Mesendoderm (in vitro differentiated cells): ENCODE measurements around the gene CYB5A.
"Not testable (repeated sequence)": the region's sequence is repeated elsewhere in the genome, so short reads cannot be mapped to it uniquely, and the experiment has no call there.

Experiments
- DNase-seq: peaks from one replicate; pipeline ENCODE4 v3.0.0; 2013
- H2AK5ac ChIP-seq: 2 replicates; pipeline ENCODE4 v1.6.1; 2013; ENCODE audit warnings: low read length, inconsistent platforms
- H2BK120ac ChIP-seq: 2 replicates; pipeline ENCODE4 v1.6.1; 2013; ENCODE audit warnings: low read depth, mild to moderate bottlenecking, low read length, moderate library complexity, mixed read lengths
- H2BK15ac ChIP-seq: replicated peaks from 2 replicates; pipeline ENCODE4 v1.6.1; 2013; ENCODE audit warnings: low read depth, mild to moderate bottlenecking, moderate library complexity
- H2BK5ac ChIP-seq: 2 replicates; pipeline ENCODE4 v1.6.1; 2013; ENCODE audit warnings: low read length, inconsistent platforms
- H3K18ac ChIP-seq: 2 replicates; pipeline ENCODE4 v1.6.1; 2013; ENCODE audit warnings: mild to moderate bottlenecking, low read length, mixed read lengths
- H3K23ac ChIP-seq: one replicate; pipeline ENCODE4 v1.6.1; 2013; ENCODE audit warnings: low read length
- H3K27ac ChIP-seq: 2 replicates; pipeline ENCODE4 v1.5.1; 2013; ENCODE audit warnings: low read depth, mild to moderate bottlenecking, inconsistent platforms, low read length, moderate library complexity
- H3K27me3 ChIP-seq: 2 replicates; pipeline ENCODE4 v1.6.1; 2013; ENCODE audit warnings: low read length, control low read depth, mild to moderate bottlenecking, inconsistent platforms; ENCODE audit not compliant: insufficient read depth, poor library complexity
- H3K36me3 ChIP-seq: 2 replicates; pipeline ENCODE4 v1.6.1; 2013; ENCODE audit warnings: low read length, inconsistent platforms; ENCODE audit not compliant: control insufficient read depth, insufficient read depth
- H3K4ac ChIP-seq: one replicate; pipeline ENCODE4 v1.6.1; 2013; ENCODE audit warnings: low read depth, mild to moderate bottlenecking, low read length, moderate library complexity
- H3K4me1 ChIP-seq: 2 replicates; pipeline ENCODE4 v1.6.1; 2013; ENCODE audit warnings: low read depth, low read length, inconsistent platforms; ENCODE audit not compliant: control insufficient read depth
- H3K4me2 ChIP-seq: 2 replicates; pipeline ENCODE4 v1.6.1; 2013; ENCODE audit warnings: low read length
- H3K4me3 ChIP-seq: 2 replicates; pipeline ENCODE4 v1.5.1; 2013; ENCODE audit warnings: mild to moderate bottlenecking, low read length
- H3K56ac ChIP-seq: one replicate; pipeline ENCODE4 v1.6.1; 2013; ENCODE audit warnings: low read length
- H3K79me1 ChIP-seq: 2 replicates; pipeline ENCODE4 v1.6.1; 2013; ENCODE audit warnings: low read length, inconsistent platforms
- H3K79me2 ChIP-seq: 2 replicates; pipeline ENCODE4 v1.6.1; 2013; ENCODE audit warnings: mild to moderate bottlenecking, low read length; ENCODE audit not compliant: control insufficient read depth, insufficient read depth
- H3K9ac ChIP-seq: 2 replicates; pipeline ENCODE4 v1.6.1; 2013; ENCODE audit warnings: low read length, inconsistent platforms
- H4K5ac ChIP-seq: one replicate; pipeline ENCODE4 v1.6.1; 2013; ENCODE audit warnings: low read length
- H4K8ac ChIP-seq: one replicate; pipeline ENCODE4 v1.6.1; 2013; ENCODE audit warnings: low read depth, mild to moderate bottlenecking, control low read depth, low read length, moderate library complexity
- WGBS: extraction: QIAGEN DNeasy Blood & Tissue Kit; methylation state at CpG from one replicate; pipeline ENCODE4 v1.1.7; 2013; ENCODE audit warnings: low lambda C conversion rate, missing lambda C conversion rate; ENCODE audit not compliant: insufficient coverage; ENCODE audit errors: extremely low coverage; 5-methylcytosine and 5-hydroxymethylcytosine counted together

Gene CYB5A

DNA sequence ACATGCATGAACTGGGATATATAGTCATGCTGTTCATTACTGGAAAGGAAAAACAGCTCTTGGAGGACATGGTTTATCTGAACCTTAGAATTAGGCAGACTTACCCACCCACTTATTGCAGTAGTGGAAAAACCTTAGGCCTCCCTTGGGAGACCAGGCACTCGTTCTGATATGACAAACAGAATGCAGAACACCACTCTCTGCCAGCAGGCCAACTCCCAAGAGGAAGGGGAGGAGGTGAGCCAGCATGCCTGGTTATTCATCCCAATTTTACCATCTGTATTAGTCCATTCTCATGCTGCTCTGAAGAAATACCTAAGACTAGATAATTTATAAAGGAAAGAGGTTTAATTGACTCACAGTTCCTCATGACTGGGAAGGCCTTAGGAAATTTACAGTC lies 41.3 kb upstream of the CYB5A start:
- no peak overlapping the region for H3K56ac ChIP-seq
- H3K27ac ChIP-seq = no peak overlapping the region
- H3K4me3 ChIP-seq = no peak overlapping the region
- no peaks in the 10 kb centered on the region for H3K4me1 ChIP-seq
- H3K18ac ChIP-seq = no peak overlapping the region
- H4K8ac ChIP-seq = no peak overlapping the region
- no peaks in the 10 kb centered on the region for H3K36me3 ChIP-seq
- no peak overlapping the region for H4K5ac ChIP-seq
- H2BK15ac ChIP-seq = no peak overlapping the region
- WGBS = no CpG with 5 or more reads among the region's 1 CpG
- H3K27me3 ChIP-seq = no peaks in the 10 kb centered on the region
- no peak for DNase-seq
- no peak overlapping the region for H2BK5ac ChIP-seq
- no peak overlapping the region for H3K4ac ChIP-seq
- H3K79me2 ChIP-seq = no peaks in the 10 kb centered on the region
- H3K4me2 ChIP-seq = no peak overlapping the region
- H2BK120ac ChIP-seq = no peak overlapping the region
- H3K23ac ChIP-seq = no peak overlapping the region
- no peak overlapping the region for H3K9ac ChIP-seq
- H3K79me1 ChIP-seq = no peaks in the 10 kb centered on the region
- no peak overlapping the region for H2AK5ac ChIP-seq

DNA sequence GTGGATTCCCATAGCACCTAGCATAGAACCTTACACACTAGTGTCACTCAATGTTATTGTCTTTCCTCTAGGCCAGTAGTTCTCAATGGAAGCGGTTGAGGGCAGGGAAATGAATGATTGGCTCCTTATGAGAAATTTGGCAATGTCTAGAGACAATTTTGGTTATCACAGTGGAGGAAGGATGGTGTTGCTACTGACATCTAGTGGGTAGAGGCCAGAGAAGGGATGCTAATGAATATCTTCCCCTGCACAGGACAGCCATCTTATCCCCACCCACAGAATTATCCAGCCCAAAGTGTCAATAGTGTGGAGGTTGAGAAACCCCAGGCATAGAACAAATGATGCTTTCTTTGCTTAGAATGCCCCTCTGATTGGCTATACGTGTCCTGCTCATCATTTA lies 39.6 kb upstream of the CYB5A start:
- Histone ChIP-seq H3K27ac (no peak overlapping the region), H3K27me3 (no peaks in the 10 kb centered on the region), H3K18ac (no peak overlapping the region), H3K56ac (no peak overlapping the region), H3K9ac (no peak overlapping the region), H3K79me1 (no peaks in the 10 kb centered on the region), H3K4me1 (no peaks in the 10 kb centered on the region), H2BK120ac (no peak overlapping the region), H4K5ac (no peak overlapping the region), H3K23ac (no peak overlapping the region), H3K79me2 (no peaks in the 10 kb centered on the region), H3K36me3 (no peaks in the 10 kb centered on the region), H3K4me3 (no peak overlapping the region), H3K4me2 (no peak overlapping the region), H2BK5ac (no peak overlapping the region), H2AK5ac (no peak overlapping the region), H2BK15ac (no peak overlapping the region), H4K8ac (no peak overlapping the region), H3K4ac (no peak overlapping the region)
- peak; percentile 53 for DNase-seq
- no CpG with 5 or more reads among the region's 2 CpGs for WGBS

DNA sequence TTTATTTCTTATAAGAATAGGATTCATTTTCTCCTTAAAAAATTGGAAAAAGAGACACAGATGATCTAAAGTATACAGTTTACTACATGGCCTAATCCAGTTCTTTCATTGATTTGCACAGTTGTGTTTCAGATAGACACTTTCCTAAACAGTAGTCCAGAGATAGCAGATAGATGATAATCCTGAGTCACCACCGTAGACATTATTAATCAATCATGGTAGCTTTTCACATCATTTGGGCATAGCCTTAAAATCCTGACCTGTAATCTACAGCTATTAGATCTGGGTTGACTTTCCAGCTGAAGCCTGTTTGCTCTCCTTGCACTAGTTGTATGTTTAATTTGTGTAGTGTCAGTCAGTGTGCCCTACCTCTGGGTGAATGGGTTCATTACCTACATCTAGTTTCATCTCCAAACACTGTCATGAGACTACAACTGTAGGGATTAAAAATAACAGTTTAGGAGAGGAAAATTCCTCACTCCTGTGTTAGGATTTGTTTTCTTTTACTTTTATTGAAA lies 38.0 kb upstream of the CYB5A start:
- WGBS = no CpG with 5 or more reads among the region's 1 CpG

DNA sequence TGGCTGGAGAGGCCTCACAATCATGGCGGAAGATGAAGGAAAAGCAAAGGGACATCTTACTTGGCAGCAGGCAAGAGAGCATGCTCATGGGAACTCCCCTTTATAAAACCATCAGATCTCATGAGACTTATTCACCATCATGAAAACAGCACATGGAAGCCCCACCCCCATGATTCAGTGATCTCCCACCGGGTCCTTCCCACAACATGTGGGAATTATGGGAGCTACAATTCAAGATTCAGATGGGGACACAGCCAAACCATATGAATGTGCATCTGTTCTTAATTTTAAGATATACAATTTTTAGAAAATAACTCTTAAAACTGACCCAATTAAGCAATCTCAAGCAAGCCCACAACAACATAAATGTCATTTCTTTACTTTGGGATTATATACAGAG lies 36.4 kb upstream of the CYB5A start:
- H2BK15ac ChIP-seq = no peak overlapping the region
- WGBS = no CpG with 5 or more reads among the region's 2 CpGs
- no peak overlapping the region for H3K23ac ChIP-seq
- no peak overlapping the region for H3K27ac ChIP-seq
- H3K4me1 ChIP-seq = no peaks in the 10 kb centered on the region
- H3K79me2 ChIP-seq = no peaks in the 10 kb centered on the region
- no peak overlapping the region for H3K18ac ChIP-seq
- no peak overlapping the region for H2BK5ac ChIP-seq
- H3K4ac ChIP-seq = no peak overlapping the region
- no peaks in the 10 kb centered on the region for H3K36me3 ChIP-seq
- no peak overlapping the region for H2AK5ac ChIP-seq
- no peak overlapping the region for H4K5ac ChIP-seq
- no peak overlapping the region for H3K4me3 ChIP-seq
- no peaks in the 10 kb centered on the region for H3K27me3 ChIP-seq
- H2BK120ac ChIP-seq = no peak overlapping the region
- no peak for DNase-seq
- H3K4me2 ChIP-seq = no peak overlapping the region
- no peak overlapping the region for H3K9ac ChIP-seq
- H3K79me1 ChIP-seq = no peaks in the 10 kb centered on the region
- no peak overlapping the region for H3K56ac ChIP-seq
- H4K8ac ChIP-seq = no peak overlapping the region

More for the DNA sequence above, 38.0 kb upstream of the CYB5A start:
- H3K56ac ChIP-seq = no peak overlapping the region
- H3K4me2 ChIP-seq = no peak overlapping the region
- no peak overlapping the region for H3K23ac ChIP-seq
- no peak overlapping the region for H2BK5ac ChIP-seq
- no peak overlapping the region for H4K5ac ChIP-seq
- no peaks in the 10 kb centered on the region for H3K4me1 ChIP-seq
- no peaks in the 10 kb centered on the region for H3K36me3 ChIP-seq
- no peaks in the 10 kb centered on the region for H3K79me2 ChIP-seq
- no peak overlapping the region for H2BK120ac ChIP-seq
- no peak overlapping the region for H3K4me3 ChIP-seq
- H3K18ac ChIP-seq = no peak overlapping the region
- no peak overlapping the region for H2BK15ac ChIP-seq
- no peak overlapping the region for H3K9ac ChIP-seq
- H4K8ac ChIP-seq = no peak overlapping the region
- H3K79me1 ChIP-seq = no peaks in the 10 kb centered on the region
- DNase-seq = no peak
- no peak overlapping the region for H3K27ac ChIP-seq
- H3K27me3 ChIP-seq = no peaks in the 10 kb centered on the region
- no peak overlapping the region for H2AK5ac ChIP-seq
- no peak overlapping the region for H3K4ac ChIP-seq

DNA sequence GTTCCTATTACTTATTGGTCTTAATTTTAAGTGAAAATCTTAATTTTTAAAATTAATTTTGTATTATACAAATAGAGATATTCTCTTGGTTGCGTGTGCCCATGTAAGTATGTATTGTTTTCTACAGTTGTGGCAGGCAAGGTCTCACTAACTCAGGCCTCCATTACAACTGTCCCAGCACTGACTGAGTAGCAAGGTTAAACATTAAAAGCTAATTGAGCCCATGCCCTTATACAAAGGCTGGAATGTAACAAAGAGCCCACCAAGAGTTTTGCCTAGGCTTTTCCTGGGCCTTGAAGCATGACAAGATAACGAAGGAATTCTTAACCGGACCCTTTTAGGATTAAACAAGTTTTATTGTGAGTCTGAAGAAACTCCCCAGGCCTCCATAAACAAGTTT lies 35.0 kb upstream of the CYB5A start:
- not testable (repeated sequence) for H3K4me3 ChIP-seq, H3K79me2 ChIP-seq, H4K5ac ChIP-seq, H2BK5ac ChIP-seq, H2AK5ac ChIP-seq, H2BK120ac ChIP-seq, H3K4me2 ChIP-seq, H3K9ac ChIP-seq, H3K27me3 ChIP-seq, H3K27ac ChIP-seq, H3K4me1 ChIP-seq, H3K23ac ChIP-seq, H3K18ac ChIP-seq, H3K4ac ChIP-seq, H3K56ac ChIP-seq, H2BK15ac ChIP-seq, DNase-seq, H3K79me1 ChIP-seq, H4K8ac ChIP-seq, H3K36me3 ChIP-seq
- whole genome bisulfite sequencing = no CpG with 5 or more reads among the region's 3 CpGs

DNA sequence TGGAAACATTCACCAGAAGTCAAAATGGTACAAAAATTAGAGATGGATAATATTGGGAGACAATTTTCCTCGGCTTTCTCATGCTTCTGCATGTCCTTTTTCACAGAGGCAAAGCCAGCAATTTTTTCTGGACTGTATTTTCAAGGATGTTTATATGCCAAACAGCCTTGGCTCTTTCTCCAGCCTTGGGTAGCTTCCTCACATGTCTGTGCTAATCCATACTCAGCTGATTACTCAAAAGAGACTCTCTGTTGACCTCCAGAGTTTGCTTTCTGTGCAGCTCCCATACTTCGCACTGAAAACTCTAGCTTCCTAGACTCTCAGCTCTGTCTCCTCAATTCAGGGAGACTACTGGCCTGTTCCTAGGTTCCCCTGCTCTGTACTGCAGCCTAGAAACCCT lies 34.5 kb upstream of the CYB5A start:
- DNase-seq = no peak
- Histone ChIP-seq H2BK15ac (no peak overlapping the region), H2BK120ac (peak overlapping the region; percentile 94), H3K36me3 (no peaks in the 10 kb centered on the region), H3K4me1 (no peaks in the 10 kb centered on the region), H3K27ac (no peak overlapping the region), H3K18ac (no peak overlapping the region), H3K4me2 (no peak overlapping the region), H3K9ac (no peak overlapping the region), H4K8ac (no peak overlapping the region), H3K4ac (peak overlapping the region; percentile 36), H3K79me2 (no peaks in the 10 kb centered on the region), H3K4me3 (no peak overlapping the region), H4K5ac (no peak overlapping the region), H2BK5ac (no peak overlapping the region), H3K27me3 (no peaks in the 10 kb centered on the region), H3K23ac (no peak overlapping the region), H3K79me1 (no peaks in the 10 kb centered on the region), H3K56ac (no peak overlapping the region), H2AK5ac (no peak overlapping the region)
- no CpG with 5 or more reads among the region's 2 CpGs for WGBS
